ENCODE results near the gene RPS4Y2. TPM values are rescaled to one million over a fixed set of nuclear protein-coding genes. Genes with fewer than 3 reads are reported as not detected.

The RPS4Y2 gene
- polyA plus RNA-seq, 4 donors, result 0.30 TPM; not detected in 3

- DNase-seq (ENCODE audit: low read depth in 4 of 4, low spot score in 3 of 4), result no peak
Observed at GRCh38 chrY:20817067-20817466, 61.2 kb downstream of the RPS4Y2 start.

Other genes with a start within 250 kb of the RPS4Y2 start
- gene EIF1AY, start 180.3 kb upstream of the RPS4Y2 start, polyA plus RNA-seq (ENCODE audit: insufficient read length in 4 of 4), result 10 to 100 TPM; 46.0 to 71.1 (median 55.3) TPM